Ishikawa (cell line): ENCODE results near the gene LPCAT1.

Source experiments
- CEBPB ChIP-seq: IDR thresholded peaks from 2 replicates; pipeline ENCODE4 v1.6.1; 2012
- CREB1 ChIP-seq: IDR thresholded peaks from 2 replicates; pipeline ENCODE4 v1.6.1; 2012; ENCODE audit warnings: low read depth
- EP300 ChIP-seq: IDR thresholded peaks from 2 replicates; pipeline ENCODE4 v1.6.1; 2012; ENCODE audit warnings: borderline replicate concordance
- FOXM1 ChIP-seq: IDR thresholded peaks from 2 replicates; pipeline ENCODE4 v1.6.1; 2012; ENCODE audit warnings: low read depth, borderline replicate concordance
- MAX ChIP-seq: IDR thresholded peaks from 2 replicates; pipeline ENCODE4 v1.6.1; 2012
- NFIC ChIP-seq: IDR thresholded peaks from 2 replicates; pipeline ENCODE4 v1.6.1; 2012
- RAD21 ChIP-seq: IDR thresholded peaks from 2 replicates; pipeline ENCODE4 v1.6.1; 2012; ENCODE audit warnings: low read depth
- REST ChIP-seq: IDR thresholded peaks from 2 replicates; pipeline ENCODE4 v1.6.1; 2012; ENCODE audit warnings: low read depth, mild to moderate bottlenecking
- TAF1 ChIP-seq: IDR thresholded peaks from 2 replicates; pipeline ENCODE4 v1.6.1; 2012; ENCODE audit warnings: low read depth, mild to moderate bottlenecking
- TEAD4 ChIP-seq: IDR thresholded peaks from 2 replicates; pipeline ENCODE4 v1.6.1; 2012
- YY1 ChIP-seq: IDR thresholded peaks from 2 replicates; pipeline ENCODE4 v1.6.1; 2012; ENCODE audit warnings: low read depth
- ZBTB7A ChIP-seq: IDR thresholded peaks from 2 replicates; pipeline ENCODE4 v1.6.1; 2012; ENCODE audit warnings: low read depth
- TF ChIP-seq, protein P1 (sequence below): IDR thresholded peaks from 2 replicates; pipeline ENCODE4 v1.6.1; 2012

DNA sequence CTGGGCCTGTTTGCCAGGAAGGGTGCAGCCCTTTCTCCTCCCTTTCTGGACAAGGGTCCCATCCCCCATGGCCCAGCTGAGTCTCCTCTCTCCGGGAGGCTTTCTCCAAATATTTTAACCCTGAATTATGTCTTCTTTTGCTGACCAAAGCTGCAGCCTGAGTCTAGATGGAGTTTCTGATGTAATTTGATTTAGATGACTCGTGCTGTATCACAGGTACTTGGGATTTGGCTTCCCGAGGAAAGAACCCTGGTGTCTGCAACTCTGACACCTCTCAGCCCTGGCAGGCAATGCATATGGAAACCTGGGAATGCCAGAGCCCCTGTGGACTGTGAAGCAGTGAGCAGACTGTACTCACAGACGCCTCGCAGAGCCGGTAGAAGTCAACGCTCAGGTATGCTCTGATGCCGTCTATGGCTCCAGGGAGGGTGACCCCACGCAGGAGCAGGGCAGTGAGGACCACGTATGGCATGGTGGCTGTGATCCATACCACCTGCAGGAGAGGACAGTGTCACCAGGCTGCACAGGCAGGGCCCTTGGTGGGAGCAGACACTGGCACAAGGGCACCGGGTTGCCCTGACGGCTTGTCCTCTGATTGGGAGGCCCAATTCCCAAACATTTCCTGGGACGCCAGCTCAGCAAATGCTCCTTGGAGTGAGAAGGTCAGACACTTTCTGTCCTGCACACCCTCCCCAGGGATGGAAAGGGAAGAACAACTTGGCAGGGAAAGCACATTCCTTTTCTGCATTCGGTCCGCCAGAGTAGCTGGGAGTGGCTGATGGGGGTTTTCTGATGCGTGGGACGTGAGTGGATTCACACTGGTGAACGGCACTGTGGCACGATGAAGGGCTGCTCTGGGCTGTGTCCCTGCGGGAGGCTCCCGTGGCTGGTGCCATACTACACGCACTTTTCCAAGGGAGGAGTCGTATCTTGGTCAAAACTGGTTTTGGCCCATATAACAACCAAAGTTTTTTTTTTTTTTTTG lies 103.3 kb downstream of the LPCAT1 start:
- no peak for TF ChIP-seq EP300
- TF ChIP-seq, protein P1, sequence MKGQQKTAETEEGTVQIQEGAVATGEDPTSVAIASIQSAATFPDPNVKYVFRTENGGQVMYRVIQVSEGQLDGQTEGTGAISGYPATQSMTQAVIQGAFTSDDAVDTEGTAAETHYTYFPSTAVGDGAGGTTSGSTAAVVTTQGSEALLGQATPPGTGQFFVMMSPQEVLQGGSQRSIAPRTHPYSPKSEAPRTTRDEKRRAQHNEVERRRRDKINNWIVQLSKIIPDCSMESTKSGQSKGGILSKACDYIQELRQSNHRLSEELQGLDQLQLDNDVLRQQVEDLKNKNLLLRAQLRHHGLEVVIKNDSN = no peak
- no peak for TF ChIP-seq YY1
- no peak for TF ChIP-seq ZBTB7A
- TF ChIP-seq CEBPB = no peak
- TF ChIP-seq TAF1 = no peak
- no peak for TF ChIP-seq MAX
- no peak for TF ChIP-seq NFIC
- TF ChIP-seq RAD21 = no peak
- no peak for TF ChIP-seq CREB1
- TF ChIP-seq TEAD4 = no peak
- TF ChIP-seq REST = no peak
- no peak for TF ChIP-seq FOXM1
